GM18502 (cell line): ENCODE results near the gene NCKAP1.
"Not testable (repeated sequence)": the region's sequence is repeated elsewhere in the genome, so short reads cannot be mapped to it uniquely, and the experiment has no call there.

Experiments used
- ATAC-seq: cut with Tn5 transposase; IDR thresholded peaks from one replicate; pipeline ENCODE4 v1.9.1; 2021; ENCODE audit warnings: mild to moderate bottlenecking; ENCODE audit not compliant: unreplicated experiment, poor library complexity

Gene NCKAP1

DNA sequence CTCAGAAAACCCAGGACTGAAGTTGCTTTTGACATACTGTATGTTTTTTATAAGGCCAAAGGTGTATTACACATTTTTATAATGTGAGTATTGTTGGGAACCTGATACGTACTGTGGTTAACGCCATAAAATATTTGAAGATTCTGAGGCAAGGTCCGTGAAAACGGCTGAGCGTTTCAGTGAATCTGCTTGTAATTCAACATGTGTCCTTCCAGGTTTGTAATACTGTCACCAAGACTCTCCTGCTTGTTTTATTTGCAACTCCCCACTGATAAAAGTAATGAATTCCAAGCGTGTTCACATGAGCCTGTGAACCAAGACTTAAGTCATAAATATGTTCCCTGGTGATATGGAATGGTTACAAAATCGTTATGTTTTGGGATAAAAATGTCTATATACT, 148.0 kb downstream of the NCKAP1 start:
- ATAC-seq: no peak

DNA sequence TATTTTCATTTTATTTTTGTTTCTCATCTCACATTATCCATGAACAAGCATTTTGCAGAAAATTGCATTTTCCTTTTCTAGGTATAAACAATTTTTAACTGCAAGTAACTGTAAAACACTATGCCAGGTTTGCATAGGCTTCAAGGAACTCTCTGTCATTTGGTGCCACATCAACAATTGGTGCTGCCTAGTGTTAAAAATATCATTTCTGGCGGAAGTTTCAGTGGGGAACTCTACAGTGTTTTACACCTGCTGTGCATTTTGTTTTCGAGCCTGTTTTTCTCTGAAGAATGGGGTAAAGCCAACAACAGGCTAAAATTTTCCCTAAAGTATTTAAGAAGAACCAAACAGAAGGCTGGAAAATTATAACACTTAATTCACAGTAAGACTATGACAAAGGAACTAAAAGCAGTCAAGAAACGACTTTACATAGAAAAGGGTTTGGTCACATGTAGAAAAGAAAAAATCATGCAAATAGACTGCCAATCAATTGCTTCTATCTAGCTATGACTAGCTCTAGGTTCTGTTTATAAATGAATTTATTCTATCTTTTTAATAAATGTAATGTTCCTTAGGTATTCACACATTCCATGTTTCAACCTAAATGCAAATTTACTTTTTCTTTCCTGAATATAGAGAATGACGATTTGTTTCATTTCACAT, 150.4 kb downstream of the NCKAP1 start:
- ATAC-seq: no peak

DNA sequence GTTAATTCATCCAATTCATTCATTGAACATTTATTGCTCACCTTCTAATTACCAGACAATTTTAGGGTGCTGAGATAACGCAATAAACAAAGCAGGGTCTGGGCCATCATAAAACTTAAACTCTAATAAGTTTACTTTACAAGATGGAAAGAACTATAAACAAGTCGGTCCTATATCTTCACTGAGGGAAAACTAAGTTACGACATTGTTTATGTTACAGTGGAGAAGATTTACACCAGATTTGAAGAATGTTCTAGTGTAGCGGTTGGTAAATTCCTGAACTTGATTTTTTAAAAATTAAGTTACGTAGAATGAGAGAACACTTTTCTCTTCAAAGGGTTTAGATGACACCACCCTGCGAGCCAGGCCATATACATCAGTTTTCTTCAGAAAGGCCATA, 151.2 kb downstream of the NCKAP1 start:
- ATAC-seq: no peak

DNA sequence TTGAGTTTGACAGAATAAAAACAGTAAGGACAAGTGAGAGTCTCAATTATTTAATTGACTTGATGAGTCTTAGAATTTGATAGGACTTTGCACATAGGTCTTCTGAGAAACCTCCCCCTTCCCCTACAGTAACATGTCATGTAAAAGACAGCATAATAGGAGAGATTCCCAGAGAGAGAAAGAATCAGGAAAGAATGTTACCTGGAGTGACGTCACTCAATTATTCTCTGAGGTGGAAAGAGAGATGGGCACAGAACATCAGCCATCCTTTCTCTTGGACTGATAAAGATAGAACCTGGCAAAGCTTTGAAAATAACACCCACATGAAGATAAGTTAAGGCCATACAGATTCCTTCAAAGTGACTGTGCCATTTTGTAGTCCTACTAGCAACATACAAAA, 152.5 kb downstream of the NCKAP1 start:
- no peak for ATAC-seq

GRCh38 chr2:182883451-182883850, 154.8 kb downstream of the NCKAP1 start:
- ATAC-seq: no peak

- ATAC-seq: not testable (repeated sequence)
These were observed 158.2 kb downstream of the NCKAP1 start for GRCh38 chr2:182880100-182880499.

DNA sequence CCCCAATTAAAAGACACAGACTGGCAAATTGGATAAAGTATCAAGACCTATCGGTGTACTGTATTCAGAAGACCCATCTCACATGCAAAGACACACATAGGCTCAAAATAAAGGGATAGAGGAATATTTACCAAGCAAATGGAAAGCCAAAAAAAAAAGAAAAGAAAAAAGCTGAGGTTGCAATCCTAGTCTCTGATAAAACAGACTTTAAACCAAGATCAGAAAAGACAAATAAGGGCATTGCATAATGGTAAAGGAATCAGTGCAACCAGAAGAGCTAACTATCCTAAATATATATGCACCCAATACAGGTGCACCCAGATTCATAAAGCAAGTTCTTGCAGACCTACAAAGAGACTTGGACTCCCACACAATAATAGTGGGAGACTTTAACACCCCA, 161.6 kb downstream of the NCKAP1 start:
- not testable (repeated sequence) for ATAC-seq

- no peak for ATAC-seq
These were observed 168.0 kb downstream of the NCKAP1 start for GRCh38 chr2:182870227-182870626.

- no peak for ATAC-seq
These were observed 170.0 kb downstream of the NCKAP1 start for GRCh38 chr2:182868054-182868796.

DNA sequence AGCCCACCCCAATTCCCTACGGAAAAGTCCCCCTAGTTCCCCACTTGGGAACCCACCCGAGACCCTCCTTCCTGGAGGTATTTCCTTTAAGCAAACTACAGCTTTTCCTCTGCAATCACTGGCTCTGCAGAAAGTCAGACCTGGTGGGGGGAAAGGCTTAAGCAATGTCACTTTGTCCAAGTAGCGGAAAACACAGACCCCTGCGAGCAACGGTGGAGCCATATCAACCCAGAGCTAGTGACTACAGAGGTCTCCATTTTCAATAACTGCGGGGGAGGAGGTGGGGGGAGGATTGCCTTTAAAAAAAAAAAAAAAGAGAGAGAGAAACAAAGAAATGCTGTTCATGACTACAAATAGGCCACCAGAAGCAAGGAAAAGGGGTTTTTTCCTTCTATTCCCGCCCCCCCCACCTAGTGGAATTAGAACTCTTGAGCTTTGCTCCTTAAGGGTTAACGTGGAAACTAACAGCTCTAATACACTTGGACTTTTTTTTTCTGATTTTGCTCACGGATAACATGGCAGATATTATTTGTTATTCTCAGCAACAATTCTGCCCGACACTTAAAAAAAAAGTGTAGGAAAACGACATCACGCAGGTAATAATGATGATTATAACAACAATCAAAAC, 170.7 kb downstream of the NCKAP1 start:
- ATAC-seq: no peak

DNA sequence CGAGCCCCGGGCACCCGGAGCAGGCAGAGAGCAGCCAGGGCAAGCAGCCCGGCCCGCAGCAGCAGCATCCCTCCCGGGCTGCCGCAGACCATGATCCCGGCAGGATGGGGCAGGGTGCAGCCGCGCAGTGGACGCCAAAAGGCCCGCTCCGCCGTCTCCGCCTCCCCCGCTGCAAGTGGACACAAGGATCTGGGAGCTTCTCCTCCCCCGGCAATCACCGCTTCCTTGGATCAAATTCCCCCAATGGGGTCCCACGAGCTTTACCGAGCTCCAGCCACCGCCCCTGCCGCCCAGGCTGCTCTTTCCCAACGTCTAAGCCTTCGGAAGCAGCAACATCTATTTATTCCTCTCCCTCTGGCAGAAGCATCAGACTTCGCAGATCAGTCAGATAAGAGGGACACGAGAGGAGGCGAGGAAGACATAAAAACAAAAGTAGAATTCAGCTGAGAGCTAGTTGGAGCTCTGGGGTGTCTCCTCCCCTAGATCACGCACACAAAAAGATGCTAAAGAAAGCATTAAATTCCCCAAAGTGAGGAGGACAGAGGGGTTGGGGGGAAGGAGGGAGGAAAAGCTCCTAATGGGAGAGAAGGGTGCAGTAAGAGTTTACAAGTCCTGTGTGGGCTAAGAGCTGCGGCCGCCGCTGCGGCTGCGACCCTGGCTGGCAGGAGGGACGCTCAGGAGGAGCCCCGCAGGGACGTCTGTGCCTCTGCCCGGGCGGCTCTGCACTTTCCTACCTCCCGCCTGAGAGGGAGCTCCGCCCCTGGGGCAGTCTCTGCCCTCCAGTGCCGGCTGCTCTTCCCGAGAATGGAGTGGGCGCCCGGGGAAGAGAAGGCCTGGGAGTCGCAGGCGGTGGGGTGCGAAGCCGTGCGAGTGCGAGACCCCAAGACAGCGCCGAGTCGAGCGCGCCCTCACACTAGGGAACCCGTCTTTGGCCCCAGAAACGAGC, 171.5 kb downstream of the NCKAP1 start, which contains the start of gene FRZB:
Gene FRZB, minus strand, starts transcription at position 177 of the 946 bp plus-strand sequence. Its CDS starts 85 bp downstream, at position 92.
- ATAC-seq: no peak

DNA sequence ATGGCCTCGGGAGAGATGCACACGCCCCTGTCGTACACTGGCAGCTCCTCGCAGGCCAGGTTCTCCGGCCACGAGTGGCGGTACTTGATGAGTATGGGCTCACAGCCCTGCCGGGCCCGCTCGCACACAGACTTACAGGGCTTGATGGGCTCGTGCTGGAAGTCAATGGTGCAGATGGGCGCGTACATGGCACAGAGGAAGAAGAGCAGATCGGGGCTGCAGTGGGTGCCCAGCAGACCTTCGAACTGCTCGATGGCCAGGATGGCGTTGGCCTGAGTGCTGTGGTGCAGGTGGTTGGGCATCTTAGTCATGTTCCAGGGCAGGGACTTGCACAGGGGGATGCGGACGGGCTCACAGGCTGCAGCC, 172.2 kb downstream of the NCKAP1 start:
- no peak for ATAC-seq

DNA sequence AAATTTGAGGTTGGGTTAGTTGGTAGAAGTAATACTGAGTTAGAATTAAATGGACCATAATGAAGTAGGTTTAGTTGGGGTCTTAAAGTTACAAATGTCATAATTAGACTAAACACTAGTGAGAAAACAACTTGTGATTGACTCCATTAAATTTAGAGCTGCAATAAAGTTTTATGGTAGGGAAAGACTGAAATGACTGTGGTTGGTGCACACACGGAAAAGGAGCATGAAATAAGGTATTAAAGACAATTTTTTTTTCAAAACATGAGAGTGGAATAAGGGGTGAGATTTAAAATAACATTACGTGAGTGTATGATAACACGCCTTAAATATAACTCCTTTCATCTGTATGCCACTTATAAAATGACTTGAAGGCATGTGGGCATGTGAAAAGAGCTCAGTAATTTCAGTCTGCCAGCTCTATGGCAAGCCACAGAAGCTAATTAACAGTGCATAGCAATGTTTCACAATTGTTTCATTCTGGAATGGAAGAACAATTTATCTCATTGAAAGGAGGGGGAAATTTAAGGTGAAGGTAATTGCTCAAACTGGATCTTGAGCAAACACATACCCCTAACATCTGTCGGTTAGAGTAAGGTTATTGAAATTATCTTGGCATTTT, 173.2 kb downstream of the NCKAP1 start:
- no peak for ATAC-seq

DNA sequence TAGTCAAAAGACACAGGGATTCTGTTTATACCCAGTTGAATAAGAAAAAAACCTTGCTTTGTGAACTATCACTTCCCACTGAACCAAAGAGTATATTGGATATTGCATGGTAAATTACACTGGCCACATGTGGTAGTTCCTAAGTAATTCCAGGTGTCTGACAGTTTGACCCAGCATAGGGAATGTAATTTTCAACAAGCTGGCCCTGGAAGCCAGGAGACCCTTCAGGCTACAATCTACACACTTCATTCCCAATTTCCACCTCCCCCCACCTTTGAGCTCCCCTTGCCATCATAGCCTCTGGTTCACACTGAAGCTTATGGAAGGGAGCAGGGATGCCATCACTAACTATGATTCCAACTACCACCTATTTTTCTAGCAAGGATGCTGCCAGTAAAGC, 174.6 kb downstream of the NCKAP1 start:
- no peak for ATAC-seq

DNA sequence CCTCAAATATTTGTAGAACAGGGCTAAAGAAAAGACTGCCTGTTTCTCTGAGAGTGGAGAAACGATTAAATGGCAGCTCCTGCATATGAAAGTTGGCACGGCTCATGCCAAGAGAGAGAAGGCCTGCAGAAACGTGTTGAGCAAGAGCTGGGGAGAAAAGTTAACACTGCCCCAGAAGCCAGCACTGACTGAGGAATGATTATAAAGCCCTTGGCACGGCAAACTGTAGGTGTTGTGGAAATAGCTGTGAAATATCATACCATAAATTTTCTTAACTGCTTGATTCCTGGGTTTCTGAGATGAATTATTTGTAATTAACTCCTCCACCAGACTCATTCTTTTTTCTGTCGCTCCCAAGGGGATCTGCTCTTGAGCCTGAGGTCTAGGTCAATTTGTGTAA, 176.2 kb downstream of the NCKAP1 start:
- no peak for ATAC-seq

DNA sequence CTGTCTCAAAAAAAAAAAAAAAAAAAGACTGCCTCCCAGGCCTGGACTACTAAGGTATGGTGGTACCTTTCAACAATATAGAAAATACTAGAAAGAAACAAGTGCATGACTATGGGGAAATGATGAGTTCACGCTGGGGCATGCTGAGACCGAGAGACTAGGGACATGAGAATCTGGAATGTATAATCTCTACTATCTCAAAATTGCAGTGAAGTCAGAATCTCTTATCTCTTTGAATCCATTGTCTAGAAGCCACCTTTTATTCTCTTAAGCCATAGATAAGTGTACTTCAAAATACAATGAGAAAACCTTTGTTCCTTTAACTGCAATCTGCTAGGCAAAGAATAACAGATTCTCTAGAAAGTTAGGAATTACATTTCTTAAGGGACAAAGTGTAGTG, 177.4 kb downstream of the NCKAP1 start:
- ATAC-seq: no peak
